ENCODE results near the gene RAPGEF3. TPM values are rescaled to one million over a fixed set of nuclear protein-coding genes. Genes with fewer than 3 reads are reported as not detected.

The RAPGEF3 gene
- total and polyA plus RNA-seq, 2 of the 8 experiments (the other 6 are each of a cell fraction or from before 2014, with no cell fraction given): 5.0 to 9.4 TPM

GRCh38 chr12:47733142-47733541, 25.5 kb downstream of the RAPGEF3 start (continued):
- TF ChIP-seq, protein P1, sequence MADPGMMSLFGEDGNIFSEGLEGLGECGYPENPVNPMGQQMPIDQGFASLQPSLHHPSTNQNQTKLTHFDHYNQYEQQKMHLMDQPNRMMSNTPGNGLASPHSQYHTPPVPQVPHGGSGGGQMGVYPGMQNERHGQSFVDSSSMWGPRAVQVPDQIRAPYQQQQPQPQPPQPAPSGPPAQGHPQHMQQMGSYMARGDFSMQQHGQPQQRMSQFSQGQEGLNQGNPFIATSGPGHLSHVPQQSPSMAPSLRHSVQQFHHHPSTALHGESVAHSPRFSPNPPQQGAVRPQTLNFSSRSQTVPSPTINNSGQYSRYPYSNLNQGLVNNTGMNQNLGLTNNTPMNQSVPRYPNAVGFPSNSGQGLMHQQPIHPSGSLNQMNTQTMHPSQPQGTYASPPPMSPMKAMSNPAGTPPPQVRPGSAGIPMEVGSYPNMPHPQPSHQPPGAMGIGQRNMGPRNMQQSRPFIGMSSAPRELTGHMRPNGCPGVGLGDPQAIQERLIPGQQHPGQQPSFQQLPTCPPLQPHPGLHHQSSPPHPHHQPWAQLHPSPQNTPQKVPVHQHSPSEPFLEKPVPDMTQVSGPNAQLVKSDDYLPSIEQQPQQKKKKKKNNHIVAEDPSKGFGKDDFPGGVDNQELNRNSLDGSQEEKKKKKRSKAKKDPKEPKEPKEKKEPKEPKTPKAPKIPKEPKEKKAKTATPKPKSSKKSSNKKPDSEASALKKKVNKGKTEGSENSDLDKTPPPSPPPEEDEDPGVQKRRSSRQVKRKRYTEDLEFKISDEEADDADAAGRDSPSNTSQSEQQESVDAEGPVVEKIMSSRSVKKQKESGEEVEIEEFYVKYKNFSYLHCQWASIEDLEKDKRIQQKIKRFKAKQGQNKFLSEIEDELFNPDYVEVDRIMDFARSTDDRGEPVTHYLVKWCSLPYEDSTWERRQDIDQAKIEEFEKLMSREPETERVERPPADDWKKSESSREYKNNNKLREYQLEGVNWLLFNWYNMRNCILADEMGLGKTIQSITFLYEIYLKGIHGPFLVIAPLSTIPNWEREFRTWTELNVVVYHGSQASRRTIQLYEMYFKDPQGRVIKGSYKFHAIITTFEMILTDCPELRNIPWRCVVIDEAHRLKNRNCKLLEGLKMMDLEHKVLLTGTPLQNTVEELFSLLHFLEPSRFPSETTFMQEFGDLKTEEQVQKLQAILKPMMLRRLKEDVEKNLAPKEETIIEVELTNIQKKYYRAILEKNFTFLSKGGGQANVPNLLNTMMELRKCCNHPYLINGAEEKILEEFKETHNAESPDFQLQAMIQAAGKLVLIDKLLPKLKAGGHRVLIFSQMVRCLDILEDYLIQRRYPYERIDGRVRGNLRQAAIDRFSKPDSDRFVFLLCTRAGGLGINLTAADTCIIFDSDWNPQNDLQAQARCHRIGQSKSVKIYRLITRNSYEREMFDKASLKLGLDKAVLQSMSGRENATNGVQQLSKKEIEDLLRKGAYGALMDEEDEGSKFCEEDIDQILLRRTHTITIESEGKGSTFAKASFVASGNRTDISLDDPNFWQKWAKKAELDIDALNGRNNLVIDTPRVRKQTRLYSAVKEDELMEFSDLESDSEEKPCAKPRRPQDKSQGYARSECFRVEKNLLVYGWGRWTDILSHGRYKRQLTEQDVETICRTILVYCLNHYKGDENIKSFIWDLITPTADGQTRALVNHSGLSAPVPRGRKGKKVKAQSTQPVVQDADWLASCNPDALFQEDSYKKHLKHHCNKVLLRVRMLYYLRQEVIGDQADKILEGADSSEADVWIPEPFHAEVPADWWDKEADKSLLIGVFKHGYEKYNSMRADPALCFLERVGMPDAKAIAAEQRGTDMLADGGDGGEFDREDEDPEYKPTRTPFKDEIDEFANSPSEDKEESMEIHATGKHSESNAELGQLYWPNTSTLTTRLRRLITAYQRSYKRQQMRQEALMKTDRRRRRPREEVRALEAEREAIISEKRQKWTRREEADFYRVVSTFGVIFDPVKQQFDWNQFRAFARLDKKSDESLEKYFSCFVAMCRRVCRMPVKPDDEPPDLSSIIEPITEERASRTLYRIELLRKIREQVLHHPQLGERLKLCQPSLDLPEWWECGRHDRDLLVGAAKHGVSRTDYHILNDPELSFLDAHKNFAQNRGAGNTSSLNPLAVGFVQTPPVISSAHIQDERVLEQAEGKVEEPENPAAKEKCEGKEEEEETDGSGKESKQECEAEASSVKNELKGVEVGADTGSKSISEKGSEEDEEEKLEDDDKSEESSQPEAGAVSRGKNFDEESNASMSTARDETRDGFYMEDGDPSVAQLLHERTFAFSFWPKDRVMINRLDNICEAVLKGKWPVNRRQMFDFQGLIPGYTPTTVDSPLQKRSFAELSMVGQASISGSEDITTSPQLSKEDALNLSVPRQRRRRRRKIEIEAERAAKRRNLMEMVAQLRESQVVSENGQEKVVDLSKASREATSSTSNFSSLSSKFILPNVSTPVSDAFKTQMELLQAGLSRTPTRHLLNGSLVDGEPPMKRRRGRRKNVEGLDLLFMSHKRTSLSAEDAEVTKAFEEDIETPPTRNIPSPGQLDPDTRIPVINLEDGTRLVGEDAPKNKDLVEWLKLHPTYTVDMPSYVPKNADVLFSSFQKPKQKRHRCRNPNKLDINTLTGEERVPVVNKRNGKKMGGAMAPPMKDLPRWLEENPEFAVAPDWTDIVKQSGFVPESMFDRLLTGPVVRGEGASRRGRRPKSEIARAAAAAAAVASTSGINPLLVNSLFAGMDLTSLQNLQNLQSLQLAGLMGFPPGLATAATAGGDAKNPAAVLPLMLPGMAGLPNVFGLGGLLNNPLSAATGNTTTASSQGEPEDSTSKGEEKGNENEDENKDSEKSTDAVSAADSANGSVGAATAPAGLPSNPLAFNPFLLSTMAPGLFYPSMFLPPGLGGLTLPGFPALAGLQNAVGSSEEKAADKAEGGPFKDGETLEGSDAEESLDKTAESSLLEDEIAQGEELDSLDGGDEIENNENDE (IDR thresholded peaks at IDR 0.05; ENCODE audit: insufficient replicate concordance, low read length): no peak
- TF ChIP-seq CTBP2 (IDR thresholded peaks at IDR 0.05; ENCODE audit: borderline replicate concordance, insufficient read depth, insufficient read length, low read length): no peak
- no peak for TF ChIP-seq BACH1 (IDR thresholded peaks at IDR 0.05; ENCODE audit: low read length)

All from H1 (cell line).